GM23248 (cell line): ENCODE measurements around the gene KIAA1210. TPM values are rescaled to one million over a fixed set of nuclear protein-coding genes. Genes with fewer than 3 reads are reported as not detected.
A peak's percentile ranks its signal among the peaks of the same experiment; 100 is the strongest.

Experiments used
- DNase-seq: peaks from one replicate; pipeline ENCODE4 v3.0.0-alpha.2; 2015
- H2AFZ ChIP-seq: fragments of 200-600 bp; sonication (generic); 2 replicates; pipeline ENCODE4 v1.6.1; 2016; ENCODE audit warnings: antibody characterized with exemption
- H3F3A ChIP-seq: fragments of 200-600 bp; sonication (generic); 2 replicates; pipeline ENCODE4 v1.6.1; 2016; ENCODE audit warnings: mild to moderate bottlenecking, antibody characterized with exemption, mixed run types; ENCODE audit not compliant: insufficient read depth
- H3K27ac ChIP-seq: fragments of 200-600 bp; sonication (generic); 2 replicates; pipeline ENCODE4 v1.5.1; 2016; ENCODE audit warnings: mild to moderate bottlenecking
- H3K27me3 ChIP-seq: fragments of 200-600 bp; sonication (generic); replicated peaks from 2 replicates; pipeline ENCODE4 v1.6.1; 2016; ENCODE audit warnings: mild to moderate bottlenecking; ENCODE audit not compliant: insufficient read depth
- H3K36me3 ChIP-seq: fragments of 200-600 bp; sonication (generic); 2 replicates; pipeline ENCODE4 v1.6.1; 2016; ENCODE audit warnings: low read depth, mild to moderate bottlenecking
- H3K4me1 ChIP-seq: fragments of 200-600 bp; sonication (generic); 2 replicates; pipeline ENCODE4 v1.6.1; 2016; ENCODE audit warnings: mild to moderate bottlenecking; ENCODE audit not compliant: insufficient read depth
- H3K4me2 ChIP-seq: fragments of 200-600 bp; sonication (generic); one replicate; pipeline ENCODE4 v1.6.1; 2016; ENCODE audit warnings: mild to moderate bottlenecking; ENCODE audit not compliant: unreplicated experiment
- H3K4me3 ChIP-seq: fragments of 200-600 bp; sonication (generic); 2 replicates; pipeline ENCODE4 v1.5.1; 2016; ENCODE audit warnings: mild to moderate bottlenecking
- H3K79me2 ChIP-seq: fragments of 200-600 bp; sonication (generic); 2 replicates; pipeline ENCODE4 v1.6.1; 2016; ENCODE audit warnings: mild to moderate bottlenecking; ENCODE audit not compliant: insufficient read depth
- H3K9ac ChIP-seq: fragments of 200-600 bp; sonication (generic); 2 replicates; pipeline ENCODE4 v1.6.1; 2016; ENCODE audit warnings: mild to moderate bottlenecking
- H3K9me2 ChIP-seq: fragments of 200-600 bp; sonication (generic); 2 replicates; pipeline ENCODE4 v1.6.1; 2016; ENCODE audit warnings: mixed run types, mild to moderate bottlenecking, moderate library complexity; ENCODE audit not compliant: insufficient read depth
- H3K9me3 ChIP-seq: fragments of 200-600 bp; sonication (generic); one replicate; pipeline ENCODE4 v1.6.1; 2017; ENCODE audit warnings: low read depth
- H4K20me1 ChIP-seq: fragments of 200-600 bp; sonication (generic); 2 replicates; pipeline ENCODE4 v1.6.0; 2016; ENCODE audit not compliant: insufficient read depth
- EZH2 ChIP-seq: fragments of 200-600 bp; sonication (generic); IDR thresholded peaks from 2 replicates; pipeline ENCODE4 v1.6.1; 2018; ENCODE audit warnings: antibody characterized with exemption, mild to moderate bottlenecking; ENCODE audit not compliant: insufficient read depth, poor library complexity, severe bottlenecking
- EZH2phosphoT487 ChIP-seq: fragments of 200-600 bp; sonication (generic); IDR thresholded peaks from 2 replicates; pipeline ENCODE4 v1.6.1; 2018; ENCODE audit warnings: antibody characterized with exemption, moderate library complexity, mild to moderate bottlenecking, low read depth; ENCODE audit not compliant: insufficient read depth
- WGBS, 2 experiments: methylation state at CpG; one replicate each; pipeline ENCODE4 v1.1.6; 2015 to 2017; ENCODE audit warnings: low lambda C conversion rate in 2 of 2, low coverage in 1 of 2; ENCODE audit errors: missing lambda C conversion rate in 2 of 2; 5-methylcytosine and 5-hydroxymethylcytosine counted together
- in situ Hi-C: fragments of 300-500 bp; cut with MboI; formaldehyde crosslinking; loops from 2 replicates; pipeline ENCODE4 v1.15.0; 2020
- polyA plus RNA-seq: library from polyadenylated mRNA; unstranded; fragments of >200 nt; fragmentation: Nextera tagmentation; extraction: Ambion mirVana; gene quantifications from 2 replicates; pipeline ENCODE4 v1.2.1, GENCODE V29; 2016
- total RNA-seq: library from RNA; depleted of rRNA; stranded (reverse); fragments of >200 nt; shearing (Covaris generic); gene quantifications from 2 replicates; pipeline ENCODE4 v1.2.3, GENCODE V29; 2014

The KIAA1210 gene
- total and polyA plus RNA-seq, 2 experiments from 2014 or later = not detected

GRCh38 chrX:119130911-119131310 is 3.3 kb upstream of the KIAA1210 start:
- DNase-seq = no peak
- no peaks in the 10 kb centered on the region for H3K79me2 ChIP-seq
- H3K9me2 ChIP-seq = no peaks in the 10 kb centered on the region
- H3K4me1 ChIP-seq = no peaks in the 10 kb centered on the region
- H3K9me3 ChIP-seq = no peaks in the 10 kb centered on the region
- WGBS, 2 experiments = 28 to 29% methylated on average over 2 of the region's 2 CpGs
- in situ Hi-C loops = no loop called here
- H3K27ac ChIP-seq = no peak overlapping the region
- H4K20me1 ChIP-seq = no peaks in the 10 kb centered on the region
- H3K36me3 ChIP-seq = no peaks in the 10 kb centered on the region
- no peak overlapping the region for H2AFZ ChIP-seq
- H3F3A ChIP-seq = no peaks in the 10 kb centered on the region
- no peak overlapping the region for H3K9ac ChIP-seq
- no peak overlapping the region for H3K4me3 ChIP-seq
- no peak for TF ChIP-seq EZH2
- no peak for TF ChIP-seq EZH2phosphoT487
- no peaks in the 10 kb centered on the region for H3K27me3 ChIP-seq
- no peak overlapping the region for H3K4me2 ChIP-seq

GRCh38 chrX:119121341-119121740 is 6.3 kb downstream of the KIAA1210 start:
- Histone ChIP-seq H3K79me2 (no peaks in the 10 kb centered on the region), H3K4me3 (no peak overlapping the region), H3K27ac (no peak overlapping the region), H3K9me3 (no peaks in the 10 kb centered on the region), H2AFZ (no peak overlapping the region), H3F3A (no peaks in the 10 kb centered on the region), H4K20me1 (no peaks in the 10 kb centered on the region), H3K9me2 (no peaks in the 10 kb centered on the region), H3K36me3 (no peaks in the 10 kb centered on the region), H3K27me3 (no peaks in the 10 kb centered on the region), H3K4me2 (no peak overlapping the region), H3K4me1 (no peaks in the 10 kb centered on the region), H3K9ac (no peak overlapping the region)
- WGBS, 2 experiments = 6 to 7% methylated on average over 1 of the region's 1 CpG
- in situ Hi-C loops = no loop called here
- TF ChIP-seq EZH2phosphoT487 = no peak
- TF ChIP-seq EZH2 = no peak
- DNase-seq = peak; percentile 75

- no peaks in the 10 kb centered on the region for H4K20me1 ChIP-seq
- peak; percentile 61 for DNase-seq
- H3K27ac ChIP-seq = no peak overlapping the region
- no peaks in the 10 kb centered on the region for H3F3A ChIP-seq
- WGBS, 2 experiments = 7 to 11% methylated on average over 6 of the region's 6 CpGs
- TF ChIP-seq EZH2phosphoT487 (no peak), EZH2 (no peak)
- no peaks in the 10 kb centered on the region for H3K36me3 ChIP-seq
- H3K4me1 ChIP-seq = no peaks in the 10 kb centered on the region
- H3K4me2 ChIP-seq = no peak overlapping the region
- in situ Hi-C loops = no loop called here
- H3K9me2 ChIP-seq = no peaks in the 10 kb centered on the region
- no peak overlapping the region for H3K4me3 ChIP-seq
- no peak overlapping the region for H3K9ac ChIP-seq
- no peaks in the 10 kb centered on the region for H3K79me2 ChIP-seq
- no peaks in the 10 kb centered on the region for H3K9me3 ChIP-seq
- H2AFZ ChIP-seq = no peak overlapping the region
- no peaks in the 10 kb centered on the region for H3K27me3 ChIP-seq
Observed at GRCh38 chrX:119118780-119119395, 8.7 kb downstream of the KIAA1210 start.

- Histone ChIP-seq H2AFZ (no peak overlapping the region), H3K9me2 (no peaks in the 10 kb centered on the region), H3K79me2 (no peaks in the 10 kb centered on the region), H3K4me2 (no peak overlapping the region), H3F3A (no peaks in the 10 kb centered on the region), H3K9ac (no peak overlapping the region), H3K27ac (no peak overlapping the region), H3K4me1 (0 out of 2 replicates have a peak, but pooled peaks cover 7% of the 10 kb centered on the region), H3K36me3 (no peaks in the 10 kb centered on the region), H4K20me1 (no peaks in the 10 kb centered on the region), H3K4me3 (no peak overlapping the region), H3K9me3 (no peaks in the 10 kb centered on the region), H3K27me3 (no peaks in the 10 kb centered on the region; the same call in 1 of the 2 replicates)
- in situ Hi-C loops = no loop called here
- TF ChIP-seq EZH2 = no peak
- no peak for TF ChIP-seq EZH2phosphoT487
- no peak for DNase-seq
Observed at GRCh38 chrX:119107206-119107605, 20.4 kb downstream of the KIAA1210 start.

GRCh38 chrX:119105826-119106225 is 21.8 kb downstream of the KIAA1210 start:
- Histone ChIP-seq H3K4me3 (no peak overlapping the region), H3K4me1 (0 out of 2 replicates have a peak, but pooled peaks cover 7% of the 10 kb centered on the region), H3K27me3 (no peaks in the 10 kb centered on the region; the same call in 1 of the 2 replicates), H3K27ac (no peak overlapping the region), H3K4me2 (no peak overlapping the region), H3F3A (no peaks in the 10 kb centered on the region), H3K9ac (no peak overlapping the region), H3K79me2 (no peaks in the 10 kb centered on the region), H3K9me3 (no peaks in the 10 kb centered on the region), H4K20me1 (no peaks in the 10 kb centered on the region), H3K9me2 (no peaks in the 10 kb centered on the region), H3K36me3 (no peaks in the 10 kb centered on the region), H2AFZ (no peak overlapping the region)
- in situ Hi-C loops = no loop called here
- TF ChIP-seq EZH2phosphoT487 (no peak), EZH2 (no peak)
- peak; percentile 58 for DNase-seq
